Measurements from ENCODE around the gene PRKAR1B.

PRKAR1B gene

DNA sequence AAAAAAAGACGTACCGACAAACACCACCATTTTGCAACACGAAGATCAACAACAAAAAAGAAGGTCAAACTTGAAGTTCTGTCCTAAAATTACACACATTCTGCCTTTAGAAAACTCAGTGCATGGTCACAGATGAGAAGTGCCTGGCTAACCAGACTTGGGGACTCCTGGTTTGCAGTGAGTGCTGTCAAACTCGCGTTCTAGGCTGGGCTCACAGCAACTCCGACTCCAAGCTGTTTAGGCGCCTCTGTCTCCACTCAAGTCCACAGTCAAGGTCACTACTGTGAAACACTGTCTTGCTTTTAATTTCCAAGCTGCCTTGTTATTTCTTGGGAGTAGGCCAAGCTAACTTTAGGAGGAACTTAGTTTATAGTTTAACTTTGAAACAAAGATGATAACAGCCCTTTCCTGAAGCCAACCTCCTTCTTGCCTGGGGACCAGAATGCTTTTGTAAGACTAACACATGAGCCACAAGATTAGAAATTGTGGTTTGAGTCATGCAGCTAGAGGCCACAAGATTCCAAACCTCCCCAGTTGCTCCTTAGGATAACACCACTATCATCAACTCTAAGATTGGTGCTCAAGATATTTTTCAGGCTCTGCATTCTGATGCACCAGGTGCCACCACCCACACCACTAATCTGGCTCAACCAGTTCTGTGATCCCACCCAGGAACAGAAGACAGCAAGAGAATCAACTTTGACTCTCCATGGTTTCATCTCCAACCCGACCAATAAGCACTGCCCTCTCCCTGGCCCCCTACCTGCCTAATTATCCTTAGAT is 1.7 kb downstream of the PRKAR1B start:
- TF ChIP-seq CTCF (conservative IDR thresholded peaks at IDR 0.05) = no peak
- peak overlapping the region; percentile 86; the same call in 1 of the 2 replicates for H3K27ac ChIP-seq

- no peak for TF ChIP-seq CTCF (conservative IDR thresholded peaks at IDR 0.05)
- H3K27ac ChIP-seq = no peak overlapping the region
Observed at GRCh38 chr7:724298-724697, 2.8 kb downstream of the PRKAR1B start.

- H3K27ac ChIP-seq = no peak overlapping the region
- no peak for TF ChIP-seq CTCF (conservative IDR thresholded peaks at IDR 0.05)
Observed at GRCh38 chr7:723541-723940, 3.5 kb downstream of the PRKAR1B start.

GRCh38 chr7:721619-722248 is 5.3 kb downstream of the PRKAR1B start:
- no peak for TF ChIP-seq CTCF (conservative IDR thresholded peaks at IDR 0.05)
- no peak overlapping the region for H3K27ac ChIP-seq

- no peak overlapping the region for H3K27ac ChIP-seq
- TF ChIP-seq CTCF (conservative IDR thresholded peaks at IDR 0.05) = no peak
Observed at GRCh38 chr7:716636-717035, 10.4 kb downstream of the PRKAR1B start.

GRCh38 chr7:716222-716621 is 10.9 kb downstream of the PRKAR1B start:
- no peak overlapping the region for H3K27ac ChIP-seq
- TF ChIP-seq CTCF (conservative IDR thresholded peaks at IDR 0.05) = no peak

DNA sequence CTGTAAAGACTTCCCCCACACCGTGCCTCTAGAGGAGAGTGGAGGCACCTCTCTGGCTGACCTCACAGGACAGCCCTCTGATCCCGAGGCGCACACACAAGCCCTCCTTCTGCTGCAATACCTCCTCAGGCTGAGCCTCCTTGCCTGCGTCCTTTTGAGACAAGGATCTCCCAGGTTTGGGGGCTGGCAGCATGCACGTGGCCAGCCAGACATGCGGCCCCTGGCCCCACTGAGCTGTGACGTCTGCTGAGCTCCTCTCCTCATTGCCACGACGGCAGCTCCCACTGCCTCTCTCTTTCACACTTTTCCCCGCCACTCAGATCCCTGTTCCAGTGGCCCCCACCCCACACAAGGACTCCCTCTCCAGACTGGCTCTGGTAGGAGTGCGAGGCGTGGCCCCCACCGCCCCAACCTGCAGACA is 12.8 kb downstream of the PRKAR1B start:
- H3K27ac ChIP-seq = no peak overlapping the region
- no peak for TF ChIP-seq CTCF (conservative IDR thresholded peaks at IDR 0.05)
